CD14-positive monocyte (primary cell): Measurements from ENCODE around the gene KLHDC10. TPM values are rescaled to one million over a fixed set of nuclear protein-coding genes. Genes with fewer than 3 reads are reported as not detected.

Experiments
- DNase-seq, 3 donors: peaks; one replicate each; pipeline ENCODE4 v3.0.0-alpha.2; 2011 to 2022
- H2AFZ ChIP-seq: 2 replicates; pipeline ENCODE4 v1.6.0; 2012; ENCODE audit warnings: mild to moderate bottlenecking, low read depth, low read length, inconsistent platforms; ENCODE audit not compliant: insufficient read depth, poor library complexity, severe bottlenecking
- H3K27ac ChIP-seq, 2 donors: 1 replicate in 1 of 2; 2 replicates in 1 of 2; pipeline ENCODE4 v1.5.1; 2012 to 2013; ENCODE audit warnings: low read length in 2 of 2, control low read depth in 1 of 2, inconsistent platforms in 1 of 2, low read depth in 1 of 2, mild to moderate bottlenecking in 1 of 2
- H3K27me3 ChIP-seq, 2 donors: one replicate each; pipeline versions ENCODE4 v1.6.0 to v1.6.1; 2011 to 2013; ENCODE audit warnings: low read length in 2 of 2; ENCODE audit not compliant: control insufficient read depth in 2 of 2, insufficient read depth in 2 of 2
- H3K36me3 ChIP-seq, 2 donors: replicated peaks in 1 of 2; 1 replicate in 1 of 2; 2 replicates in 1 of 2; pipeline versions ENCODE4 v1.5.1 to v1.6.1; 2012 to 2013; ENCODE audit warnings: low read length in 2 of 2, control low read depth in 1 of 2, inconsistent platforms in 1 of 2, mild to moderate bottlenecking in 1 of 2; ENCODE audit not compliant: insufficient read depth in 2 of 2, control insufficient read depth in 1 of 2
- H3K4me1 ChIP-seq, 2 donors: 1 replicate in 1 of 2; 2 replicates in 1 of 2; pipeline versions ENCODE4 v1.5.1 to v1.6.1; 2012 to 2013; ENCODE audit warnings: low read length in 2 of 2, control low read depth in 1 of 2, inconsistent platforms in 1 of 2, mild to moderate bottlenecking in 1 of 2, moderate library complexity in 1 of 2; ENCODE audit not compliant: insufficient read depth in 2 of 2, control insufficient read depth in 1 of 2
- H3K4me2 ChIP-seq: replicated peaks from 2 replicates; pipeline ENCODE3; 2012; ENCODE audit warnings: low read length, moderate library complexity, mild to moderate bottlenecking; ENCODE audit not compliant: poor library complexity, severe bottlenecking; ENCODE audit errors: extremely low read depth
- H3K4me3 ChIP-seq, 3 experiments: fragments of 200-600 bp in 1 of 3; sonication (generic) in 1 of 3; replicated peaks in 1 of 3; 1 replicate in 2 of 3; 2 replicates in 1 of 3; pipeline ENCODE4 v1.5.1; 2011 to 2013; ENCODE audit warnings: low read length in 3 of 3, mild to moderate bottlenecking in 3 of 3, control low read depth in 2 of 3, low read depth in 2 of 3, inconsistent platforms in 1 of 3, moderate library complexity in 1 of 3
- H3K79me2 ChIP-seq: 2 replicates; pipeline ENCODE4 v1.6.0; 2012; ENCODE audit warnings: mild to moderate bottlenecking, control low read depth, inconsistent platforms, low read length, moderate library complexity; ENCODE audit not compliant: insufficient read depth
- H3K9ac ChIP-seq: 2 replicates; pipeline ENCODE4 v1.6.0; 2017; ENCODE audit warnings: low read length, mild to moderate bottlenecking; ENCODE audit not compliant: insufficient read depth, poor library complexity, severe bottlenecking
- H3K9me3 ChIP-seq, 2 donors: replicated peaks in 1 of 2; 1 replicate in 1 of 2; 2 replicates in 1 of 2; pipeline versions ENCODE4 v1.5.1 to v1.6.1; 2012 to 2013; ENCODE audit warnings: low read length in 2 of 2, control low read depth in 1 of 2; ENCODE audit not compliant: control insufficient read depth in 1 of 2, insufficient read depth in 1 of 2
- H4K20me1 ChIP-seq: 2 replicates; pipeline ENCODE4 v1.6.0; 2012; ENCODE audit warnings: mild to moderate bottlenecking, low read length, control low read depth, moderate library complexity; ENCODE audit not compliant: insufficient read depth
- H3K27ac Mint-ChIP-seq, 7 donors: one replicate each; pipeline ENCODE4 v1.8.0; 2020; ENCODE audit warnings: mild to moderate bottlenecking in 7 of 7, mixed read lengths in 7 of 7, moderate library complexity in 6 of 7, inconsistent platforms in 2 of 7
- H3K27me3 Mint-ChIP-seq, 3 donors: one replicate each; pipeline ENCODE4 v1.8.0; 2021 to 2022; ENCODE audit warnings: low read depth in 3 of 3, mild to moderate bottlenecking in 3 of 3, mixed read lengths in 3 of 3, moderate library complexity in 3 of 3, inconsistent platforms in 1 of 3
- H3K36me3 Mint-ChIP-seq, 2 donors: one replicate each; pipeline ENCODE4 v1.8.0; 2020; ENCODE audit warnings: mixed read lengths in 2 of 2, inconsistent platforms in 1 of 2, mild to moderate bottlenecking in 1 of 2
- H3K4me1 Mint-ChIP-seq: one replicate; pipeline ENCODE4 v1.8.0; 2020; ENCODE audit warnings: mild to moderate bottlenecking, mixed read lengths
- H3K4me3 Mint-ChIP-seq, 2 donors: one replicate each; pipeline ENCODE4 v1.8.0; 2020; ENCODE audit warnings: mild to moderate bottlenecking in 2 of 2, mixed read lengths in 2 of 2, moderate library complexity in 1 of 2
- H3K9me3 Mint-ChIP-seq, 7 donors: one replicate each; pipeline ENCODE4 v1.8.0; 2020 to 2022; ENCODE audit warnings: mixed read lengths in 7 of 7, mild to moderate bottlenecking in 6 of 7, moderate library complexity in 6 of 7, inconsistent platforms in 2 of 7
- WGBS: methylation state at CpG from one replicate; pipeline ENCODE4 v1.1.5; 2013; ENCODE audit warnings: missing lambda C conversion rate; ENCODE audit not compliant: insufficient coverage; 5-methylcytosine and 5-hydroxymethylcytosine counted together
- intact Hi-C, 2 donors: fragments of 100-400 bp; cut with micrococcal nuclease; formaldehyde crosslinking; loops; one replicate each; pipeline versions ENCODE4 v1.15.0 to v1.15.1; 2023
- polyA plus RNA-seq, 3 donors: library from polyadenylated mRNA; depleted of rRNA in 1 of 3; unstranded in 2 of 3; stranded (reverse) in 1 of 3; fragments of 300-500 nt in 2 of 3; fragments of >200 nt in 1 of 3; fragmentation: Illumina TruSeq in 2 of 3; gene quantifications; 1 replicate in 2 of 3; 2 replicates in 1 of 3; pipeline ENCODE4 v1.2.3, GENCODE V29; 2012 to 2021
- TF ChIP-seq, protein P1 (sequence below): fragments of 200-600 bp; IDR thresholded peaks from one replicate; pipeline ENCODE4 v1.8.0; 2022; ENCODE audit warnings: antibody characterized with exemption, mild to moderate bottlenecking

Gene KLHDC10
- polyA plus RNA-seq, 3 donors = 1.1 to 13.9 (median 2.9) TPM

DNA sequence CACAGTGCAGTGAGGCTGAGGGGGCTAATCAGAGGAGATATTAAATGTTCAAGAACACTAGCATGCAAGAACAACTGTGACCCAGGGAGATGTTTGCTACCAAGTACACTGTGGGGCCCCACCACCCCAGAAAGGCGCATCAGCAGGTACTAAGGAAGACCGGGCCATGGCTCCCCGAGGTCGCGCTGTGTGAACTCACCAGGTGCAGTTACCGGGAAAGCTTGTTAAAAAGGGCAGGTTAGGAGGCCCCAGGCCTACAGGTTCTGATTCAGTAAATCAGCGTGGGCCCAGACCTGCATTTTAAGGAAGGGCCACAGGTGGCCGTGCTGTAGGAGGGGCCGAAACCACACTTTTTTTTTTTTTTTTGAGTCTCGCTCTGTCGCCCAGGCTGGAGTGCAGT lies 80.3 kb downstream of the KLHDC10 start:
- 93% methylated on average over 9 of the region's 11 CpGs for WGBS
- H3K4me3 Mint-ChIP-seq = no peak overlapping the region
- Histone ChIP-seq H4K20me1 (no peaks in the 10 kb centered on the region), H3K4me1 (no peaks in the 10 kb centered on the region), H3K4me2 (no peak overlapping the region), H3K27ac (no peak overlapping the region), H3K4me3 (no peak overlapping the region), H2AFZ (no peak overlapping the region), H3K79me2 (no peaks in the 10 kb centered on the region), H3K36me3 (no peaks in the 10 kb centered on the region), H3K27me3 (no peaks in the 10 kb centered on the region), H3K9ac (no peak overlapping the region), H3K9me3 (no peaks in the 10 kb centered on the region)
- intact Hi-C loops = no loop called here
- H3K36me3 Mint-ChIP-seq = no peaks in the 10 kb centered on the region
- no peak for DNase-seq
- TF ChIP-seq, protein P1, sequence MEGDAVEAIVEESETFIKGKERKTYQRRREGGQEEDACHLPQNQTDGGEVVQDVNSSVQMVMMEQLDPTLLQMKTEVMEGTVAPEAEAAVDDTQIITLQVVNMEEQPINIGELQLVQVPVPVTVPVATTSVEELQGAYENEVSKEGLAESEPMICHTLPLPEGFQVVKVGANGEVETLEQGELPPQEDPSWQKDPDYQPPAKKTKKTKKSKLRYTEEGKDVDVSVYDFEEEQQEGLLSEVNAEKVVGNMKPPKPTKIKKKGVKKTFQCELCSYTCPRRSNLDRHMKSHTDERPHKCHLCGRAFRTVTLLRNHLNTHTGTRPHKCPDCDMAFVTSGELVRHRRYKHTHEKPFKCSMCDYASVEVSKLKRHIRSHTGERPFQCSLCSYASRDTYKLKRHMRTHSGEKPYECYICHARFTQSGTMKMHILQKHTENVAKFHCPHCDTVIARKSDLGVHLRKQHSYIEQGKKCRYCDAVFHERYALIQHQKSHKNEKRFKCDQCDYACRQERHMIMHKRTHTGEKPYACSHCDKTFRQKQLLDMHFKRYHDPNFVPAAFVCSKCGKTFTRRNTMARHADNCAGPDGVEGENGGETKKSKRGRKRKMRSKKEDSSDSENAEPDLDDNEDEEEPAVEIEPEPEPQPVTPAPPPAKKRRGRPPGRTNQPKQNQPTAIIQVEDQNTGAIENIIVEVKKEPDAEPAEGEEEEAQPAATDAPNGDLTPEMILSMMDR = no peak
- peaks cover 0 to 6% (median 1%) of the 10 kb centered on the region in 3 donors for H3K27me3 Mint-ChIP-seq
- H3K4me1 Mint-ChIP-seq = peaks cover 5% of the 10 kb centered on the region
- H3K9me3 Mint-ChIP-seq = peaks cover 0 to 3% (median 1%) of the 10 kb centered on the region in 7 donors
- no peak overlapping the region for H3K27ac Mint-ChIP-seq

DNA sequence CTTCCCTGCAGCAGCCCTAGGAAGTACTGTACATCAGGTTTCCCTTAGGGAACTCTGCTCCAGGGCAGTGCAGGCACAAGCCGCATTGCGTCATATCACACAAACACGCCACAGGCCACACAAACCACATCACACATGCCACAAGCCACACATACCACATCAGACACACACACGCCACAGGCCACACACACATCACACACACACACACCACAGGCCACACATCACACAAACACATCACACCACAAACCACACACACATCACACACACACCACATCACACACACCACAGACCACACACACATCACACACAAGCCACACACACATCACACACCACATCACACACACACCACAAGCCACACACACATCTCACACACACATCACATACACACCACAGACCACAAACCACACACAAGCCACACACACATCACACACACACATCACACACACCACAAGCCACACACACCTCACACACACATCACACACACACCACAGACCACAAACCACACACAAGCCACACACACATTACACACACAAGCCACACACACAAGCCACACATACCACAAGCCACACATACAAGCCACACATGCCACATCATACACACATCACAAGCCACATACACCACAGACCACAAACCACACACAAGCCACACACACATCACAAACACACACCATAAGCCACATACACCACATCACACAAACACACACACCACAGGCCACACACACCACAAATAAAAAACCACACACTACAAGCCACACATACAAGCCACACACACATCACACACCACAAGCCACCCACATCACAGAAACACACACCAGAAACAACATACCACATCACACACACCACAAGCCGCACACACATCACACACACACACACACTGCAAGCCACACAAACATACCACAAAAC lies 81.5 kb downstream of the KLHDC10 start:
- Histone ChIP-seq H3K9ac (no peak overlapping the region), H3K9me3 (peaks cover 0 to 5% of the 10 kb centered on the region in 2 donors), H3K27me3 (no peaks in the 10 kb centered on the region), H4K20me1 (no peaks in the 10 kb centered on the region), H3K36me3 (no peaks in the 10 kb centered on the region), H3K79me2 (no peaks in the 10 kb centered on the region), H3K4me2 (no peak overlapping the region), H2AFZ (no peak overlapping the region), H3K4me3 (no peak overlapping the region), H3K27ac (no peak overlapping the region), H3K4me1 (no peaks in the 10 kb centered on the region)
- 37% methylated on average over 3 of the region's 5 CpGs for WGBS
- Mint-ChIP-seq H3K9me3 (peaks cover 0 to 11% (median 5%) of the 10 kb centered on the region in 7 donors), H3K4me1 (peaks cover 5% of the 10 kb centered on the region), H3K27ac (no peak overlapping the region), H3K27me3 (peaks cover 0 to 7% (median 1%) of the 10 kb centered on the region in 3 donors), H3K36me3 (no peaks in the 10 kb centered on the region), H3K4me3 (no peak overlapping the region)
- DNase-seq = no peak
- intact Hi-C loops = no loop called here
- TF ChIP-seq, protein P1 = no peak
